CD4-positive, alpha-beta T cell treated with Interleukin-6 for 4 hours (primary cell): ENCODE data around the gene DCDC2B.
A peak's percentile ranks its signal among the peaks of the same experiment; 100 is the strongest.
"Not testable (repeated sequence)": the region's sequence is repeated elsewhere in the genome, so short reads cannot be mapped to it uniquely, and the experiment has no call there.

Source experiments
- DNase-seq: peaks from one replicate; pipeline ENCODE4 v3.0.0-alpha.2; 2020; ENCODE audit warnings: mixed read lengths

DCDC2B gene

GRCh38 chr1:32208891-32209328 lies at the start of gene DCDC2B:
Gene DCDC2B, plus strand, starts transcription at chr1:32209089. Its CDS starts 5 bp downstream, at chr1:32209094.
- no peak for DNase-seq

- no peak for DNase-seq
Observed at GRCh38 chr1:32159189-32159588, 49.7 kb upstream of the DCDC2B start.

- no peak for DNase-seq
Observed at GRCh38 chr1:32163405-32163804, 45.5 kb upstream of the DCDC2B start.

- DNase-seq = not testable (repeated sequence)
Observed at GRCh38 chr1:32165633-32166032, 43.3 kb upstream of the DCDC2B start.

GRCh38 chr1:32170991-32171390 lies 37.9 kb upstream of the DCDC2B start:
- no peak for DNase-seq

- peak; percentile 31 for DNase-seq
Observed at GRCh38 chr1:32172621-32173245, 36.2 kb upstream of the DCDC2B start.

- DNase-seq = no peak
Observed at GRCh38 chr1:32178380-32179192, 30.3 kb upstream of the DCDC2B start.

GRCh38 chr1:32179193-32179442 lies 29.8 kb upstream of the DCDC2B start:
- DNase-seq = no peak

- DNase-seq = peak; percentile 92
Observed at GRCh38 chr1:32179443-32180185, 29.3 kb upstream of the DCDC2B start, which contains the start of gene TXLNA. Gene TXLNA, plus strand, starts transcription at chr1:32179675. Its CDS starts 671 bp downstream, at chr1:32180346.

GRCh38 chr1:32180186-32181060 lies 28.5 kb upstream of the DCDC2B start:
- DNase-seq = peak; percentile 32

GRCh38 chr1:32181065-32181464 lies 27.8 kb upstream of the DCDC2B start:
- no peak for DNase-seq

GRCh38 chr1:32181563-32181962 lies 27.3 kb upstream of the DCDC2B start:
- DNase-seq = no peak

- no peak for DNase-seq
Observed at GRCh38 chr1:32182060-32182459, 26.8 kb upstream of the DCDC2B start.

GRCh38 chr1:32184650-32185049 lies 24.2 kb upstream of the DCDC2B start:
- DNase-seq = no peak

GRCh38 chr1:32186077-32186476 lies 22.8 kb upstream of the DCDC2B start:
- no peak for DNase-seq

- no peak for DNase-seq
Observed at GRCh38 chr1:32186491-32186890, 22.4 kb upstream of the DCDC2B start.

GRCh38 chr1:32187850-32188249 lies 21.0 kb upstream of the DCDC2B start:
- no peak for DNase-seq

- DNase-seq = no peak
Observed at GRCh38 chr1:32192220-32192948, 16.5 kb upstream of the DCDC2B start.

GRCh38 chr1:32194984-32195383 lies 13.9 kb upstream of the DCDC2B start:
- DNase-seq = no peak

- no peak for DNase-seq
Observed at GRCh38 chr1:32195531-32195930, 13.4 kb upstream of the DCDC2B start.

- DNase-seq = peak; percentile 14
Observed at GRCh38 chr1:32195972-32196823, 12.7 kb upstream of the DCDC2B start.
